HG02885 (cell line): ENCODE measurements around the gene ZDHHC24.
"Not testable (repeated sequence)": the region's sequence is repeated elsewhere in the genome, so short reads cannot be mapped to it uniquely, and the experiment has no call there.

Experiments used
- ATAC-seq: cut with Tn5 transposase; IDR thresholded peaks from one replicate; pipeline ENCODE4 v1.9.1; 2021; ENCODE audit warnings: mild to moderate bottlenecking; ENCODE audit not compliant: unreplicated experiment, poor library complexity

Gene ZDHHC24

DNA sequence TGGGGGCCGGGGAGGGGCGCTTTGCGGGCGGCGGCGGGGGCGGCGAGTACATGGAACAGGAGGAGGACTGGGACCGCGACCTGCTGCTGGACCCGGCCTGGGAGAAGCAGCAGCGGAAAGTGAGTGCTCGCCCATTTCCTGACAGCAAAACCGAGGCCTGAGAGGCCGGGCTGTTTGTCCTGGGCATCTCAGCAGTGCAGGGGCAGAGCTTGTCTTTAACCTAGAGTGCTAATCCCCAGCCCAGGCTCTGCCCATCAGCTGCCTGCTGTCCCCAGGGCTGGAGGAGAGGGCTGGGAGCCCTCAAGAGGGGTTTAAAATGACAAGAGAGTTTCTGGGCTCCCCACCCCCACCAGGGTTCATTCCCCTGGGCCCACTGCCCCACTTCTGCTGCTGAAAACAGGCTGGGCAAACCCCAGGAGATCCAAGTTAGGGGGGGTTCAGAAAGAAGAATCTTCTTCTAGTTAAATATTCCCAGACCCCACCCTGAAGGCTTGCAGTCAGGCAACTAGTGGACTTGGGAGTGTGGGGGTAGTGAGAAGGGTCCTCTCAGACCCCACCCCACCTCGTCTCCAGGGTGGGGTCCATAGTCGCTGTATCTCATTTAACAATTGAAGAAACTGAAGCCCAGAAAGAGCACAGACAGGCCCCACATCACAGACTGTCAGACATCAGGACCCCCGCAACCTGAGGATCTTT lies 1.3 kb upstream of the ZDHHC24 start:
- ATAC-seq: no peak

- no peak for ATAC-seq
These were observed 619 bp upstream of the ZDHHC24 start, which contains the start of gene ACTN3 for GRCh38 chr11:66546368-66546965. TSS of gene ACTN3 (plus strand) at chr11:66546903. CDS start at chr11:66546938, 35 bp downstream.

GRCh38 chr11:66544952-66545351 lies 896 bp downstream of the ZDHHC24 start:
- not testable (repeated sequence) for ATAC-seq

DNA sequence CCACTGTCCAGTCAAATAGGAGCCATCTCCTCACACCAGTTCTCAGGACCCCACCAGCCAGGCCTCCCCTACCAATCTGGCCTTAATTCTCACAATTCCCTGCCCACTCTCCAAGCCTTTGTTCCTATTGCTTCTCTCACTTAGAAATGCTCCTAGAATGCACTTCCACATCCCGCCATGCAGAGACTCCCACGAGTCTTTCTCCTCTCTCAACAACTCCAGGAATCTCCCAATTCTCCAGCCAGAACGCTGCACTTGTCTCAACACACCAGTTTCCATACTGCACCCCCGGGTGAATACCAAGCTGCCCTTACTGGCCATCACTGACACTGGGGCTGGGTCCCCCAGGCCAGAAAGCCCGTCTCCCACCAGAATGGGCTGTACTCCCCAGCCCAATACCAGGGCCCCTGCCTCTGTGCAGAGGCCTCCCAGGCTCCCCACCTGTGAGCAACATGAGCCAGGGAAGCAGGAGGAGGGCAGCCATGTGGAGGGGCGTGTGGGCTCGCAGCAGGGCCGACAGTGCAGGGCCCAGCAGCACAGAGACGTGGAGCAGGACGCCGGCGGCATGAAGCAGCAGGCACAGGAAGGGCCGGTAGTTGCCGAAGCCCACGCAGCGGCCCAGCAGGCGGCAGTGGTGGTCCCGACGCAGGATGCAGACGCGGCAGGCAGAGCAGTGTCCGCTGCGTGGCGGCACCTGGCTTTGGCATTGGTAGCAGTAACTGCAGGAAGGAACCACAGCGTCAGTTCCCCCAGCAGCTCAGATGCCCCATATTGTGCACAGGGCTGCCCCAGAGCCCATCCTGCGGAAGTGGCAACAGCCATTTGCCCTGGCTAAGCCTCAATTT lies 2.4 kb downstream of the ZDHHC24 start:
- ATAC-seq: no peak

GRCh38 chr11:66542362-66542761 lies 3.5 kb downstream of the ZDHHC24 start:
- ATAC-seq: no peak

- no peak for ATAC-seq
These were observed 4.0 kb downstream of the ZDHHC24 start for GRCh38 chr11:66541892-66542291.

DNA sequence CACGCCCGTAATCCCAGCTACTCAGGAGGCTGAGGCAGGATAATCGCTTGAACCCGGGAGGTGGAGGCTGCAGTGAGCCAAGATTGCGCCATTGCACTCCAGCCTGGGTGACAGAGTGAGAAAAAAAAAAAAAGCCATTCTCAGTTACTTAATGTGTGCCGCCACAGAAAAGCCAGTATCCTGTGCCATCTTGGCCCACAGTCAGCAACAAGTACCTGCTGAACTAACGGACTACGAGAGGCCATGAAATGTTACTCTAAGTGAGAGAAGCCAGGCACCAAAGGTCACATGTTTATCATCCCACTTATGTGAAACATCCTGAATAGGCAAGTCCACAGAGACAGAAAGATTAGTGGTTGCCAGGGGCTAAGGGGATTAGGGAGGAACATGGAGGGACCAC lies 5.2 kb downstream of the ZDHHC24 start:
- ATAC-seq: not testable (repeated sequence)

- no peak for ATAC-seq
These were observed 6.0 kb downstream of the ZDHHC24 start for GRCh38 chr11:66539870-66540213.

GRCh38 chr11:66539170-66539869 lies 6.5 kb downstream of the ZDHHC24 start:
- no peak for ATAC-seq

- no peak for ATAC-seq
These were observed 13.1 kb downstream of the ZDHHC24 start for GRCh38 chr11:66532784-66533183.

GRCh38 chr11:66531841-66532240 lies 14.0 kb downstream of the ZDHHC24 start:
- ATAC-seq: no peak

DNA sequence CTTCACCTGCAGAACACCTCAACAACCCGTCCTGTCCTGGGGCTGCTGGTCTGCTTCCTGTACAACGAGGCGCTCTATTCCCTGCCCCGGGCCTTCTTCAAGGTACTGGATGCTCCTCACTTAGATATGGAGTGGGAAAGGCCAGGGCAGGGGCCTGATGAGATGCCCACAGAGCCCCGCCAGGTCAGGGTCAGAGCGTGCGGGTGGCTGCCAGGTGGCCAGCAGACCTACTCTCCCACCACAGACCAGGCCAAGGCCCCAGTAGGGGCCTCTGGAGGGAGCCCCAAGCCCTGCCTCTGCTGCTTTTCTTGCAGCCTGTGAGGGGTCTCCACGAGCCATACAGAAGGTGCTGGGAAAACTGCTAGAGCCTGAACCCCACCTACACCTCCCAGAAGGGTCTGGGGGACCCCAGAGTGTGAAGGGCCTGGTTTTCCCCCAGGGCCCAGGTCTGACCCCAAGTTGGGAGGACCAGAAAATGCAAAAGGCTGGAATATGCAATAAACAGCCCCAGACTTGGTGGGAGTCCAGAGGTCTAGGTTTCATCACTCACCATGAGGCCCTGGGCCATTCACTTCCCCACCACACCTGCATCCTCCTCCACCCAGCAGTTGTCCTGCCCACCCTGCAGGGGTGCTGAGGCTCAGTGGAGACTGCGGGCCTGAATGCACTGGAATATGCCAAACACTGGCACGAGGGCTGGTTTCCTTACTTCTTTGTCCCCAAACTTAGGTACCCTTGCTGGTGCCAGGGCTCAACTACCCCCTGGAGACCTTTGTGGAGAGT lies 14.7 kb downstream of the ZDHHC24 start:
- ATAC-seq: no peak

GRCh38 chr11:66529655-66530054 lies 16.2 kb downstream of the ZDHHC24 start:
- ATAC-seq: no peak

- ATAC-seq: no peak
These were observed 16.8 kb downstream of the ZDHHC24 start for GRCh38 chr11:66529069-66529468.

GRCh38 chr11:66524304-66525040 lies 21.4 kb downstream of the ZDHHC24 start:
- ATAC-seq: no peak

DNA sequence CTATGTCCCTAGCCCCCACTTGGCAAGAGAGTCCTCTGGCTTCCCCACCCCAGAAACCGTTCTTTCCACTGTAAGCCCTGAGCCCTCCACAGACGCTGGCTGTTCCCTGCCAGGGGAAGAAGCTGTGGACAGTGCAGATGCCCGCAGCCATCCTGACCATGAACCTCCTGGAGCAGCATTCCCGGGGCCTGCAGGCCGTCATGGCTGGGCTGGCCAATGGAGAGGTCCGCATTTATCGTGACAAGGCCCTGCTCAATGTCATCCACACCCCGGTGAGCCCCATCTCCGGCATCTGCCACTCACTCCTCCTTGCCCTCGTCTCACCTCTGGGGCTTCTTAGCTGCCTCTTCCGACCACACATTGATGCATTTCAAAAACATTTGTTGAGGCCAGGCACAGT lies 22.2 kb downstream of the ZDHHC24 start:
- ATAC-seq: no peak

DNA sequence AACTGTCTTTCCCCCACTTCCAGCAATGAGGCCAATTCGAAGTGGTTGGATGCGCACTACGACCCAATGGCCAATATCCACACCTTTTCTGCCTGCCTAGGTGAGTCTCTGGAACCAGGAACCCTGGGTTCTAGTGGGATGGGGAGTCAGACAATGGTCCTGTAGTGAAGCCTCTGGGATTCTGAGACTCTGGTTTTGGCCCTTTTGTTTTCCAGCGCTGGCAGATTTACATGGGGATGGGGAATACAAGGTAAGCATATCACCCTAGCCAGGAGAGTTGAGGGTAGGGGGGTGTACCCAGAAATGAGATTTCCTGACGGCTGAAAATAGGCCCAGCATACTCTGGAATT lies 34.9 kb downstream of the ZDHHC24 start:
- no peak for ATAC-seq

- ATAC-seq: peak; percentile 87
These were observed 35.4 kb downstream of the ZDHHC24 start, which contains the start of gene BBS1 for GRCh38 chr11:66510271-66510989. TSS of gene BBS1 (plus strand) at chr11:66510635. CDS start at chr11:66510660, 25 bp downstream.

GRCh38 chr11:66509131-66509561 lies 36.7 kb downstream of the ZDHHC24 start:
- no peak for ATAC-seq
